Measurements from ENCODE around the gene TCF15. TPM values are rescaled to one million over a fixed set of nuclear protein-coding genes. Genes with fewer than 3 reads are reported as not detected.

Gene TCF15
- total RNA-seq, 1 donor from 2014 or later, result not detected

- TF ChIP-seq CTCF (IDR thresholded peaks at IDR 0.05; ENCODE audit: insufficient read depth, low read depth, low read length) (no peak), EZH2 (IDR thresholded peaks at IDR 0.05; ENCODE audit: insufficient read depth, low read length) (no peak)
- Mint-ChIP-seq H3K4me1 (ENCODE audit: low read depth, unreplicated experiment) (peaks cover 7% of the 10 kb centered on the region), H3K27me3 (ENCODE audit: low read depth, unreplicated experiment) (peaks cover 43% of the 10 kb centered on the region), H3K4me3 (ENCODE audit: unreplicated experiment) (no peak overlapping the region), H3K27ac (ENCODE audit: unreplicated experiment) (no peak overlapping the region), H3K36me3 (ENCODE audit: low read depth, unreplicated experiment) (no peaks in the 10 kb centered on the region), H3K9me3 (ENCODE audit: unreplicated experiment) (peaks cover 5% of the 10 kb centered on the region)
- no peaks in the 10 kb centered on the region for H3K9me3 ChIP-seq (ENCODE audit: insufficient read depth, low read depth, low read length)
- no peak overlapping the region for H2AFZ ChIP-seq (ENCODE audit: low read depth, low read length)
- peaks cover 8% of the 10 kb centered on the region for H3K27me3 ChIP-seq (ENCODE audit: insufficient read depth, low read length)
- H3K4me2 ChIP-seq (ENCODE audit: low read length), result no peak overlapping the region
- FAIRE-seq (no peak), DNase-seq (ENCODE audit: low read depth) (no peak)
- no peaks in the 10 kb centered on the region for H4K20me1 ChIP-seq (ENCODE audit: insufficient read depth, low read length)
- H3K27ac ChIP-seq (ENCODE audit: low read depth, low read length), result no peak overlapping the region
- H3K4me1 ChIP-seq (ENCODE audit: insufficient read depth, low read length), result peaks cover 3% of the 10 kb centered on the region
- H3K36me3 ChIP-seq (ENCODE audit: insufficient read depth, low read length), result no peaks in the 10 kb centered on the region
- H3K79me2 ChIP-seq (ENCODE audit: insufficient read depth, low read length), result no peaks in the 10 kb centered on the region
- H3K4me3 ChIP-seq (ENCODE audit: insufficient read depth, low read depth, low read length), result no peak overlapping the region
- H3K9ac ChIP-seq (ENCODE audit: low read length), result no peak overlapping the region
Observed at GRCh38 chr20:625360-625932, 15.3 kb upstream of the TCF15 start.

GRCh38 chr20:623704-624103, 13.6 kb upstream of the TCF15 start:
- H3K9me3 Mint-ChIP-seq (ENCODE audit: unreplicated experiment), result peaks cover 13% of the 10 kb centered on the region

More at GRCh38 chr20:623704-624103, 13.6 kb upstream of the TCF15 start:
- DNase-seq (ENCODE audit: low read depth) (no peak), FAIRE-seq (no peak)
- H3K36me3 Mint-ChIP-seq (ENCODE audit: low read depth, unreplicated experiment), result no peaks in the 10 kb centered on the region
- Histone ChIP-seq H3K27ac (ENCODE audit: low read depth, low read length) (no peak overlapping the region), H2AFZ (ENCODE audit: low read depth, low read length) (no peak overlapping the region), H3K9ac (ENCODE audit: low read length) (no peak overlapping the region), H3K27me3 (ENCODE audit: insufficient read depth, low read length) (peaks cover 10% of the 10 kb centered on the region), H3K36me3 (ENCODE audit: insufficient read depth, low read length) (no peaks in the 10 kb centered on the region), H3K9me3 (ENCODE audit: insufficient read depth, low read depth, low read length) (peaks cover 3% of the 10 kb centered on the region), H4K20me1 (ENCODE audit: insufficient read depth, low read length) (no peaks in the 10 kb centered on the region), H3K4me3 (ENCODE audit: insufficient read depth, low read depth, low read length) (no peak overlapping the region), H3K4me2 (ENCODE audit: low read length) (no peak overlapping the region), H3K4me1 (ENCODE audit: insufficient read depth, low read length) (peaks cover 3% of the 10 kb centered on the region), H3K79me2 (ENCODE audit: insufficient read depth, low read length) (no peaks in the 10 kb centered on the region)
- no peak overlapping the region for H3K4me3 Mint-ChIP-seq (ENCODE audit: unreplicated experiment)
- TF ChIP-seq CTCF (IDR thresholded peaks at IDR 0.05; ENCODE audit: insufficient read depth, low read depth, low read length), result no peak
- no peak for TF ChIP-seq EZH2 (IDR thresholded peaks at IDR 0.05; ENCODE audit: insufficient read depth, low read length)
- H3K27ac Mint-ChIP-seq (ENCODE audit: unreplicated experiment), result no peak overlapping the region
- H3K4me1 Mint-ChIP-seq (ENCODE audit: low read depth, unreplicated experiment), result peaks cover 7% of the 10 kb centered on the region
- peaks cover 32% of the 10 kb centered on the region for H3K27me3 Mint-ChIP-seq (ENCODE audit: low read depth, unreplicated experiment)

Data from astrocyte (in vitro differentiated cells and primary cell).